Epithelial cell of proximal tubule (primary cell): ENCODE data around the gene RASSF7. TPM values are rescaled to one million over a fixed set of nuclear protein-coding genes. Genes with fewer than 3 reads are reported as not detected.

Experiments used
- DNase-seq: peaks from one replicate; pipeline ENCODE4 v3.0.0-alpha.2; 2011; ENCODE audit warnings: low read depth
- H3K4me3 ChIP-seq: 2 replicates; pipeline ENCODE4 v1.5.1; 2011; ENCODE audit warnings: low read depth, mild to moderate bottlenecking, low read length
- CTCF ChIP-seq: conservative IDR thresholded peaks from 2 replicates; pipeline ENCODE4 v1.5.1; 2012; ENCODE audit warnings: low read depth, mild to moderate bottlenecking, low read length
- total RNA-seq: library from RNA; depleted of rRNA; stranded (reverse); fragments of >200 nt; gene quantifications from 2 replicates; pipeline ENCODE4 v1.2.3, GENCODE V29; 2015

The RASSF7 gene
- total RNA-seq, 1 donor from 2014 or later, result 154 TPM

- no peak overlapping the region for H3K4me3 ChIP-seq
- TF ChIP-seq CTCF, result no peak
- DNase-seq, result no peak
Measured at GRCh38 chr11:586376-587316, 25.9 kb downstream of the RASSF7 start.

- H3K4me3 ChIP-seq, result no peak overlapping the region
- TF ChIP-seq CTCF, result no peak
- no peak for DNase-seq
Measured at GRCh38 chr11:587546-587945, 26.8 kb downstream of the RASSF7 start.

- TF ChIP-seq CTCF, result no peak
- H3K4me3 ChIP-seq, result no peak overlapping the region
- peak; percentile 68 for DNase-seq
Measured at GRCh38 chr11:587978-588380, 27.2 kb downstream of the RASSF7 start.

GRCh38 chr11:589798-590197, 29.0 kb downstream of the RASSF7 start:
- DNase-seq, result no peak
- H3K4me3 ChIP-seq, result no peak overlapping the region
- no peak for TF ChIP-seq CTCF

- no peak overlapping the region for H3K4me3 ChIP-seq
- DNase-seq, result no peak
- TF ChIP-seq CTCF, result no peak
Measured at GRCh38 chr11:590997-591396, 30.2 kb downstream of the RASSF7 start.

- H3K4me3 ChIP-seq, result no peak overlapping the region
- TF ChIP-seq CTCF, result no peak
- no peak for DNase-seq
Measured at GRCh38 chr11:592501-592900, 31.7 kb downstream of the RASSF7 start.

- no peak overlapping the region for H3K4me3 ChIP-seq
- no peak for TF ChIP-seq CTCF
- DNase-seq, result no peak
Measured at GRCh38 chr11:592918-593317, 32.1 kb downstream of the RASSF7 start.
